Retina (tissue), 1 donor: ENCODE data around the gene MYBPHL.

Experiments
- DNase-seq: peaks from one replicate; pipeline ENCODE4 v3.0.0-alpha.2; 2016

MYBPHL gene

GRCh38 chr1:109263234-109263596, 43.6 kb downstream of the MYBPHL start:
- DNase-seq, result no peak

- DNase-seq, result no peak
Measured at GRCh38 chr1:109262231-109263055, 44.4 kb downstream of the MYBPHL start.

- DNase-seq, result no peak
Measured at GRCh38 chr1:109261578-109261977, 45.2 kb downstream of the MYBPHL start.

- DNase-seq, result no peak
Measured at GRCh38 chr1:109261006-109261405, 45.8 kb downstream of the MYBPHL start.

- DNase-seq, result no peak
Measured at GRCh38 chr1:109259674-109260557, 46.9 kb downstream of the MYBPHL start.

- no peak for DNase-seq
Measured at GRCh38 chr1:109258481-109259466, 48.0 kb downstream of the MYBPHL start.

- DNase-seq, result peak; percentile 82
Measured at GRCh38 chr1:109257682-109258421, 49.0 kb downstream of the MYBPHL start.

GRCh38 chr1:109256971-109257681, 49.7 kb downstream of the MYBPHL start:
- no peak for DNase-seq

GRCh38 chr1:109256085-109256484, 50.7 kb downstream of the MYBPHL start:
- DNase-seq, result no peak

- DNase-seq, result no peak
Measured at GRCh38 chr1:109255678-109256077, 51.1 kb downstream of the MYBPHL start.

- peak; percentile 87 for DNase-seq
Measured at GRCh38 chr1:109255097-109255651, 51.6 kb downstream of the MYBPHL start.

GRCh38 chr1:109254621-109255096, 52.2 kb downstream of the MYBPHL start:
- DNase-seq, result no peak

- DNase-seq, result peak; percentile 80
Measured at GRCh38 chr1:109253803-109254620, 52.8 kb downstream of the MYBPHL start.

GRCh38 chr1:109252893-109253802, 53.7 kb downstream of the MYBPHL start:
- DNase-seq, result peak; percentile 80

- DNase-seq, result no peak
Measured at GRCh38 chr1:109252167-109252892, 54.5 kb downstream of the MYBPHL start.

GRCh38 chr1:109251277-109252166, 55.3 kb downstream of the MYBPHL start:
- no peak for DNase-seq
